Fibroblast of skin of left biceps (primary cell): ENCODE measurements around the gene CTNNA1.
A peak's percentile ranks its signal among the peaks of the same experiment; 100 is the strongest.

ENCODE experiments used
- DNase-seq, 2 experiments: peaks; one replicate each; pipeline ENCODE4 v3.0.0-alpha.2; 2013; ENCODE audit warnings: low read depth in 2 of 2

The CTNNA1 gene

DNA sequence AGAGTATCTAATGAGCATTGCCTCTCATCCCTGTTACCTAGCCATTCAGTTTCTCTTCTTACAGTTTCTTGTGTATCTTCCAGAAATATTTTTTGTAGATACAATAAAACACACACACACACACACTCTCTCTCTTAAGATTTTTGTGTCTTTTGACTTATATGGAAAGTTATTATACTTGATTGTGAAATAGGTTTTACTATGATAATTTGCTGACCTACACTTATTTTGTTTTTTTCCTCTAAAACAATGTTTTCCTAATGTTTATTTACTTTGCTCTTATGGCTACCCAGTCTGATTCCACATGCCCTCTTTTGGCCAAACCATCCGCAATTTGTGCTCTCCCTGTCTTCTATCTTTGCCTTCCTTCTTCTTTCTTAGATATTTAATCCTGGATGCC is 96.7 kb downstream of the CTNNA1 start:
- no peak for DNase-seq

DNA sequence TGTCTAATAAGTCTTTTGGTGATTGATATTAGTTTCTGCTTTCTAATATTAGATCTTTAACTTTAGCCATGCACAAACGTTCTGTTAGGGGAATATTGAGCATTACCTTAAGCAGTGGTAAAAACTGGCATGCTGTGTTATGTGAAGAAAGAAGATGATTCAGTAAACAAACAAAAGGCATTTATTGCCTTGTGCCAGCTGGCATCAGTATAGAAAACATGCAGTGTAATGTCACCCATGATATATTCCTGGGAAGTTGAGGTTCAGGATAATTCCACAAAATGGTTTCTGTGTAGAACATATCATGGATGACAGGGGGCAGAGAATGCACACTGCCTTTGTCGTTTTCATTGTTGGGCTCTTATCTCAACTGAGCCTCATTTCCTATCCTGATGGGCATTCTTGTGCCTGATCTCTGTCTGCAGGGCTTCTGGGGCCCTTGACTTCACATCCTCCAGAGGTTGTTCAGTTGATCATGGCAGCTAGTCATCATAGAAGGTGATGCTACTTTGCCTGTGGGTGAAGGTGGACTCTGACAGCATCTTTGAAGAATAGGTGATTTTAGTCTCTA is 97.7 kb downstream of the CTNNA1 start:
- DNase-seq, result no peak

DNA sequence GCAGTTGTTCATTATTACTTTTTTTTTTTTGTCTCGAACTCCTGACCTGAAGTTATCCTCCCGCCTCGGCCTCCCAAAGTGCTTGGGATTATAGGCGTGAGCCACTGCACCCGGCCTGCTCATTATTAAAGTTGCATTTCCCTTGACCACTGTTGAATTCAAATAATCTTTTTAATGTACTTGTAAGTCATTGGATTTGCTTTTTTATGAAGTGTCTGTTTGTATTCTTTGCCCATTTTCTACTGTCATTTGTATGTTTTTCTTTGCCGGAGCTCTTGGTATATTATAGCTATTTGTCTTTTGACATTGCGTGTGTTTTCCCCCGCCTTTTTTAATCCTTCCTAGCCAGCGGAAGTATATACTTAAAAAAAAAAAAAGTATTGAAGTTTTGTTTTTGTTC is 99.9 kb downstream of the CTNNA1 start:
- no peak for DNase-seq

DNA sequence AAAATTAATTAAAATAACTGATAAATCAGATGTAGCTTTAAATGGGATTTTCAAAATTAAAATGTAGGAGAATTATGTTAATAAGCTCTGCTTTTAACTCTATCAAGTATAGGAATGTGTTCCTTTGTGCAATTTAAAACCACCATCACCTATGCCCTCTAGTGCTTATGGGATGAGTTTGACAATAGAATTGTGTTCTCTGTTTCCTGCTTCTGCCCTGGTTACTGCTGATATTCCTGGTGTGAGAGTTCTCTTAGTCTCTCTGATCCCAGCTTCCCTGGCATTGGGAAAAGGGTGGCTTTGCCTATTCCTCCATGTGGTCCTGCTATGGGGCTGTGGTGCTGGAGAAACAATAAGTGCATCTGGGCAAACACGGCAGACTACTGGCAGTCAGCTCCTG is 113.8 kb downstream of the CTNNA1 start:
- no peak for DNase-seq

DNA sequence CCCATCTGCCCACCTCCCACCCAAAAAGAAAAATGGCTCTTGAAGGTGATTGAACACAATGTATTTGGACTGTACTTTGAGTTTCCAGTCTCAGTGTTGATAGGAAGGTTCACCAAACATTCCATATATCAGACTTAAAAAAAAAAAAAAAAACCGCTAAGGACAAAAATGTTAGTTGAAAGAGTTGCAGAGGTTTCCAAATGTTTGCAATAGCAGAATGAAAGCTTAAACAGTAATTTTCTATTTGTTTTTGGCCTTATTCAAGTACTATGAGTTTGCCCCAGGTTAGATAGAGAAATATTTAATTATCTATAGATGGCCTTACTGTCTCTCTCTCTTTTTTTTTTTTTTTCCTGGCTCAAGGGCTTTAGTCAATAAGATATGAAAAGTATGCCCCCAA is 115.8 kb downstream of the CTNNA1 start:
- DNase-seq, result no peak

DNA sequence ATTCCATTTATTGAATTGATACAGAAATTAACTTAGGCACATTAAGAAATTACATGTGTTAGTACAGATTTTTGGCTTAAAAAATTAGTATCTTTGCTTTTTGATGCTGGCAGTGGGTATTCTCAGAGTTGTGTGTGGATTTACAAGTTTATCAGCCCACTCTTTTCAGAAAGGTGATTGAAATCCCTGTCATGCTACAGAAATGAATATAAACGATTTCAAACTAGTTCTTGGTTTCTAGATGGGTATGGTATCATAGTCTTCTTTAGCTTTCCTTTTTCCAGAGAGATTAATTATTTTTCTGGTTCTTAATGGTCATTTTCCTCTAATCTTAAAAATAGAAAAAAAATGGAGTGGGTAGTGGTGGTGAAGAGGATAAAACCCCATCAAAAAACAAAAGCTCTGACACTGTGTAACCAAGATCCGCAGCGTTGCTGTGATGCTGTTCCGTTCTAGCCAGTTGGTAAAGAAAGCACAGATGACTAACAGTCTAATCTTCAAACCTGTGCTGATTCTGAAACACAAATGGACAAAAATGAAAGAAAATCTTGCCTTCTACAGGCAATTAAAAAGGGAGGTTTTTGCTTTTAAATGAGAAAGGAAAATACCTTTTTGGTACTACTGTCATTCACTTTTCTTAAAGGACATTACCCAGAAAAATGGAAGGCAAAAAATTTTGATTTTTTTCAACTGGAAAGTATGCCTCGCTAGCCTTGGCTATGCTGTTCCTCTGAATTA is 116.7 kb downstream of the CTNNA1 start:
- no peak for DNase-seq

DNA sequence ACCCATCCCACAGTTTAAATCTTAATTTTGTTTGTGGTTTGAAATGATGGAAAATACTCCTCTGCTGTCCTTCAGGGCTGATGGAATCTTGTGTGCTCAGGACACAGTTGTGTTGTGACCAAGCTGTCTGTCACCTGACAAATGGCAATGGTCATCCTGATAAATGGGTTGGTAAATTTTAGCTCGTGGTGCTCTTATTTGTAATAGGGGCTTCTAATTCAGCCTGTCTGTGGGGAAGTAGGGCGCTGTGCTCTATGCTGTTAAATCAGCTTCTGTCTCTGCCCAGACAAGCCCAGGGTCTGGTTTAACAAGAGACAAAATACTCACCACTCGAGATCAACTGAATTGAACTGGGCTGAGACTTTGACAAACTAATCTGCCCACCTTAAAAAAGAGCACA is 117.4 kb downstream of the CTNNA1 start:
- DNase-seq, result no peak

DNA sequence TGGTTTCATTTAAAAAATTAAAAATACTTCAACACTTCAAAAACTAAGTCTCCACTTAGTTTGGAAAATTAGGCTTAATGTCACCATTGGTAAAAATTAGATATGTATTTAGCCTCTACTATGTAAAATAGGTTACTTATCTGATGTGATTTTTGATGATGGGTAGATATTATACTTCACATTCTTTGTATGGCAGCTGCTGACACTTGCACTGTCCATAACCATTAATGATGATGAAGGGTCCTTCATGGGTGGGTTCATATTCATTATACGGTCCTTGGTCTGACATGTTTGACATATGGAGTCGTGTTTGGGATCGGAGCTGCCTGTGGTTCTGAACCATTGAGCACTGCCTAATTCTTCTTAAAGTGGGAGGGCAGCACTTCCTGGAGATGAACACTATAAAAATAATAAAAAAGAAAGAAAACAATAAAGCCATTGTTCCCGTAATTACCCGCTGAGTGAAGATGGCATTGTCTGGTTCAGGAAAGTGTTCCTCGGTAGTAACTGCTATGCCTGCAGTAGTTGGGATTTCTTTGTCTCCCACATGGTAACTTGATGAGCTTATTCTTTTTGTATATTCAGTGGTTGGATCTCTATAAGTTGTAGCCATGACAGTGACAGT is 119.7 kb downstream of the CTNNA1 start:
- no peak for DNase-seq

DNA sequence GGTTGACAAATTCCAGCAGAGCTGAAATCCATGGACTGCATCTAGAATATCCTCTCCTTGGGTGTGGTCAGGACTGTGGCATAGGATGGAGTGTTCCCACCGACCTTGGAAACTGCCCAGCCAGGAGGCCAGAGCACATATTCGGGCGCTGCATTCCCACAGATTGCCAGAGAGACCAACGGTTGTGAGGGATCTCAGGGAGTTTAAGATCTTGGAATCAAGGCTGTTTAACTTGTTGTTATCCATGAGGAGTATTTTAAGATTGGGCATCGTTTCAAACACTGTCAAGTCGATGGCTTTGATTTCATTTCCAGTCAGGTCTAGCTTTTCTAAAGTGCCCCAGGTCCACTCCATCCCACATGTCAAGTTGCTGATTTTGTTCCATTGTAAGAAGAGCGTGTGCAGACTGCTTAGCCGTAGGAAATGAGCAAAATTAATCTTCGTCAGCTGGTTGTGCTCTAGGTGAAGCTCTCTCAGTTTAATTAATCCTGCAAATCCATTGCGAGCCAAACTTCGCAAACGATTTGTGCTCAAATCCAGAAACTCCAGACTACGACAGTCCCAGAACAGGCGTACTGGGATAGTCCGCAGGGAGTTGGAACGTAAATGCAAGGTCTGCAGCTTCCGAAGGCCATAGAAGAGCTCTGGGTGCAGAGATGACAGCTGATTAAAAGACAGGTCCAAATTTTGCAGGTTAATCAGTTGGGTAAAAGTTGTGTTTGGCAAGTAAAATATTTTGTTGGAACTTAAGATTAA is 120.4 kb downstream of the CTNNA1 start:
- DNase-seq, result no peak

DNA sequence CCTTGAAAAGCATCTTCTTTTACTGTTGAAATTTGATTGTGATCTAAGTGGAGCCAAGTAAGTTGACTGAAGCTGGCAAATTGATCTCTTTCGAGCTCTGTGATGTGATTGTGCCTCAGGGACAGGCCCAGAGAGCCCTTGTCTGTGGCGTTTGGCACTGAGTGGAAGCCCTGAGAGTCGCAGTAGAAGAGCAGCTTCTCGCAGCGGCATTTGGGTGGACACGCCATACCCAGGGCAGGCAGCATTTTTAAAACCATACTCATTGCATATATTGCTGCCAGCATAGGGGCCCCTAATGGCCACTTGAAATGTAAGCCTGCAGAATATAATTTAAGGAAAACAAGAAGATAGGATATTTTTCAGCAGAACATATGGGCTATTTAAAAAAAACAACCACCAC is 121.0 kb downstream of the CTNNA1 start:
- no peak for DNase-seq

DNA sequence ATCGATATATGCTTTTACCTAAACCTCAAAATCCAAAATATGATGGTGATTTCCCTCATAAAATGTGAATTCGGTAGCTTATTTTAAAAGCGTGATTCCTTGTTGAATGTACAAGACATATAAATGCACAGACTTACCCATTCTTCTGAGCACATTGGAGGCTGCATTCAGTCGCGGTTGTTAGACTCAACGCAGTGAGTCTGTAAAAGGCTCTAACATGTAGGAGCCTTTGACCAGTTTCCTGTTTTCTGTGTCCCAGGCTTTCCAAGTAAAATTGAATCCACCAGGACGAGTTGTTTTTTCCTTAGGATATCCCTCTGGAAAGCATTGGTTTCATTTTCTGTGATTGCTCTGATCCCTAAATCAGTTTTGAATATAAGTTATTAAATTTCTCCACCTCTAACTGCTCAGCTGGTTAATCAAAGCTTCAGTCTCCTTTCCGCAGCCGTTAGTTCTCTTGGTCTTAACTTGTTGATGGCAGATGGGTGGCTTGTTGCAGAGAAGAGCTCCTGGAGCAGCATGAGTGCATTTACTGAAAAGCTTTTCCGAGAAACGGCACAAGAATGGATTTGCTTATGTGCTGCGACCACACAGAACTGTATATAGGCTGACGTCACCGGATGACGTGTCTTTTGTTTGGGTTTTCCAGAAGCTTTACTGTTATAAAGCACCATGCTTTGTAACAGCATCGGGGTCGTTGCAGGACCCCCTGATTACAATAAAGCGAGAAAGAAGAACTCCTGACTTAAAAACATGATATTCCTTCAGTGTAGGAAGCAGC is 121.7 kb downstream of the CTNNA1 start, which contains the start of gene LRRTM2:
LRRTM2 (minus strand) TSS at position 565 of the 781 bp plus-strand sequence; CDS start at position 141, 424 bp downstream.
- DNase-seq, result peak; percentile 63 to 76

DNA sequence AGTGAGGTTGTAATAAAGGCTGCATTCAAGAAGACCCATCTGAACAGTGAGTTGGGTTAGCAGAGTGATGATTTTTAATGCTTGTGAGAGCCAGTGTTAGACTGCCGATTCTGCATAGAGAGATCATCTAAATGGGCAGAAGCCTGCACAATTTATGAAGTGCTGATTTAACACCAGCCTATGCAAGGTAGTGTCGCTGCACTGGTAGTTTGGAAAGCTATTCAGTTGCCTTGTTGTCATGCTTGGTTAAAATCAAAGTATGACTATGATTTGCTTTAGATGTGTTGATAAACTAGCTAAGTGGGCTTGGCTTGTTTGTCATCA is 122.3 kb downstream of the CTNNA1 start:
- no peak for DNase-seq

DNA sequence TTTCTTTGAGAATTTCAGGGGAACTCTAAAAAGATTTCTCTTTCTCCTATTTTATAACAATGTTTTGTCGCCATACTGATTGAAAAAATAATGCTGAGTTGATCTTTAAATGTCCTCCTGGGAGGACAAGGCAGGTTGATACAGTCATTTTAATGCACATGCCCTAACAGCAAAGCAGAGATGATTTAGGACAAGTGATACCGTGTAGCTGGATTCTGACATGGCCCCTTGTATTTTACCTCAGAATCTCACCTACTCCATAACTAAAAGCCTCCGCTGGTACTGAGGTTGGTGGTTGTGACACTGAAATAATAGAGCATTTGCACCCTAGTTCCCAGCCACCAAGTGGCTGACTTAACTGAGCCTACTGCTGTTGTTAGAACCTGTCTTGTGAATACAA is 122.7 kb downstream of the CTNNA1 start:
- no peak for DNase-seq

DNA sequence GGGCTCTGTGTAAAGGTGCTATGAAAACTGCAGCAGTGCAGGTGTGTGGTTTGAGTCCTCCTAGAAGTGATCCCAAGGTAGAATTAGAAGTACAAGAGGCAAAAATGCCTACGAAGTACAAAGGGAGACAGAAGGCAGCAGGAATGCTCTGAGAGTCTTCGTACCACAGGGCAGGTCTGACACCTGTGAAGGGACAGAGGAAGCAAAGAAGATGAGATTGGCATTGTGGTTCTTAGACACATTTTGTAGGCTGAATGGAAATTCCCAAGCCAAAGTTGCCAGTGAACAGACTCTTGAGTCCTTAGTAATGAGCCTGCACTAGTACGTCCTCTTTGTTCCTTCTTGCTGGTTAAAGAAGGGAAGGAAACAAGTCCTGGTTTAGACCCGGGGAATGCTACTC is 123.6 kb downstream of the CTNNA1 start:
- DNase-seq, result no peak

DNA sequence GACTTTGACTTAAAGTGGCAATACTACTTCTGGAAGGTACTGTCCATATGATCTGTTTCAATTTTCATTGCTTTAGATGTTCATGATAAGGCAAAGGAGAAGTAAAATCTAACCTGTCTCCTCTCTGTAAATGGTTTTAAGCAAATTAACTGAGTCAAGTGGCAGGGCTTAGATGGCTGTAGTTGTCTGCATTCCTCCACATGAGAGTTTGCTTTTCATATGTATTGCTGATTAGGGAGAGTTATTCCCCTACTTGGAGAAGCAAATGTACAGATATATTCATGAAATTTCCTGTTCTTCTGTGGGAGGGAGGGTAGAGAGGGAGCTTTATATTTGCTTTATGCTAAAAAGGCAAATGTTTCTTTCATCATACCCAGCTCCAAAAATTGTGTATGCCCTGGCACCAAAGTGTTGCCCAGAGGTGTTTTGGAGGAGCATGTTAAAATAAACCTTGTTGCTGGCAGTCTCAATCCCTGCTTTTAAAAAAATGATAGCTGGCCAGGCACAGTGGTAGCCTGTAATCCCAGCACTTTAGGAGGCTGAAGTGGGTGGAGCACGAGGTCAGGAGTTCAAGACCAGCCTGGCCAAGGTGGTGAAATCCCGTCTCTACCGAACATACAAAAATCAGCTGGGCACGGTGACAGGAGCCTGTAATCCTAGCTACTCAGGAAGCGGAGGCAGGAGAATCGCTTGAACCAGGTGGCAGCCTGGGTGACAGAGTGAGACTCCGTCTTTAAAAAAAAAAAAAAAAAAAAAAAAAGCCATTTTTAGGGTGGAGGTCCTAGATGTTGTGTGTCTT is 125.4 kb downstream of the CTNNA1 start:
- DNase-seq, result no peak

DNA sequence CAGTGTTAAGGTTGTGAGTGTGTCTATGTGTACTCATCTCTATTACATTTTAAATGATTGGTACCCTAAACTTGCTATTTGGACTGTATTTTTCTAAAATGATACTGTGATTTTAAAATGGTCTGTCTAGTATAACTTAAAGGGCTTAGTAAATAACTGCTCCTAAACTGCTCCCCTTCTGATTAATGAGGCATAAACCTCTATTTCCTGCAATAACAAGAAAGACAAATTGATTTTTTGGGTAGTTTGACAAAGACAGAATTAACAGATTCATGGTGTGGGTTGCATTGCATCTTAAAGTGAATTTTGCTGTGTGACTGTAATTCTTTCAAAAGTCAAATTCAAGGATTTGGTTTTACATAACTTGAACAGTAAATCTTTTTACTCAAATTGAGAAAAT is 130.0 kb downstream of the CTNNA1 start:
- DNase-seq, result no peak

DNA sequence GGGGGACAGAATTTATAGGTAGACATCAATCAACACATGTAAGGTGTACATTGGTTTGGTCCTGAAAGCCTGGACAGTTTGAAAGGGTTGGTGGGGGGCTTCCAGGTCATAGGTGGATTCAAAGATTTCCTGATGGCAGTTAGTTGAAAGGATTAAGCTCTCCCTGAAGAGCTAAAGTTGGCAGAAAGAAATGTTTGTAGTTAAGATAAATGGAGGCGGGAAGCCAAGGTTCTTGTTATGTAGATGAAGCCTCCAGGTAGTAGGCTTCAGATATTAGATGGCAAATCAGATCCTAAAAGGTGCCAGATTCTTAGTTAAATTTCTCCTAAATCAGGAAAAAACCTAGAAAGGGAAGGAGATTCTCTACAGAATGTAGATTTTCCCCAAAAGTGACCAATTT is 130.9 kb downstream of the CTNNA1 start:
- DNase-seq, result no peak

DNA sequence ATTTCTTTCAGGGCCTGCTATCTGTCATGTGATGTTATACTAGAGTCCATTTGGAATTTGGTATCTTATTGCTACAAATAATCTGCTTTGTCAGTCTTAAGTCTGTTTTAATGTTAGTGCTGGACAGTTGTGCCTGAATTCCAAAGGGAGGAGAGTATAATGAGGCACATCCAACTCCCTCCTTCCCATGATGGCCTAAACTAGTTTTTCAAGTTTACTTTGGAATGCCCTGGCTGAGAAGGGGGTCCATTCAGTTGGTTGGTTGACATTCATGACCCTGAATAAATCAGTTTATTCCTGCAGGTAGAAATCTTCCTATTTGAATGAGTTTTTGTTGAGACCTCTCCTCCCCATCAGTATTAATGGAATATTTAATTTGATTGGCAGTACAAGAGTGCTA is 131.3 kb downstream of the CTNNA1 start:
- DNase-seq, result no peak

DNA sequence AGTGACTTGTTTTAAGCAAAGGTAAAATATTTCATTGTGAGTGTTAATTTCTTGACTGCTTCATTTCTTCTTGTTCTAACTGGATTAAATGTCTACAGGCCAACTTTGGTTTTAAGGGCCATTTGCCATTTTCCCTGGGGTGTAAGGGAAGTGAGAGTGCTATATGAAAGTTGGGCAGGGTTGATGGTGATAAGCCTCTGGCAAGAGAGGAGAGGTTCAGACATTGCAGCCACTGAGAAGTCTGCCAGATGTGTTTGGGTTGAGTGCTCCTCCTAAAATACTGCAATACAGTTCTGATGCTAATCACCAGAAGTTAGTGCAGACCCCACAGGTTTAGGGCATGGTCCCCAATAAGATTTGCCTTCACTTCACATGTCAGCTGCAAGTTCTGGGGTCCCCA is 136.8 kb downstream of the CTNNA1 start:
- DNase-seq, result no peak

DNA sequence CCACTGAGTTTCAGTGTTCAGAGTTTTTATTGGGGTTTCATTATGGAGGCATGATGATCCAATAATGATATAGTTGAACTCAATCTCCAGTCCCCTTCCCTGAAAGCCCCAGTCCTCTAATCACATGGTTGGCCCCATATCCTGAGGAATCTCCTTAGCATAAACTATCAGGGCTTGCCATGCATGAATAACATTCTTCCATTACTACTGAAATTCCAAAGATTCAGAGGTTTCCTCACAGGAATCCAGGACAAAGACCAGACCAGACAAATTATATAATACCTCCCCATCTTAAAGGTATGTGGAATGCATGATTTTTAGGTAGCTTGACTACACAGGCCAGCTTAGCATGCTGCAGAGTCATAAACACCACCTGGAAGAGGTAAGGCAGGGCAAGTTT is 137.4 kb downstream of the CTNNA1 start:
- DNase-seq, result no peak

DNA sequence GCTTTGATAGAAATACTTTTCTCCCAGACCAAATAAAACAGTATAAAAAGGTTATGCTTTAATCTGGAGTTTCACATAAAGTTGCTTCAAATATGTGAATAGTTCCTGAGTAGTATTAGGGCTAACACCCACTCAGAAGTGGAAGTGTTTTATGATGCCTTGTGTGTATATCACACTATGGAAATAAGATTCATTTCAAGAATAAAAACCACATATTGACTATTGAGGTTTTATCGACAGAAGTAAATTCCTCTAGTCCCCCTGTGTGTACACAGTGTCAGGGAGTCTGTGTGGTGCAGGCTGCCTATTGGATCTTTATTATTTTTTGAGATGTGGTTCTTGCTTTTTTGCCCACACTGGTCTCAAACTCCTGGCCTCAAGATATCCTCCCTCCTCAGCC is 142.7 kb downstream of the CTNNA1 start:
- no peak for DNase-seq
